Myocyte (in vitro differentiated cells): Measurements from ENCODE around the gene OR51E2. TPM values are rescaled to one million over a fixed set of nuclear protein-coding genes. Genes with fewer than 3 reads are reported as not detected.
"Not testable (repeated sequence)": the region's sequence is repeated elsewhere in the genome, so short reads cannot be mapped to it uniquely, and the experiment has no call there.

Experiments
- DNase-seq: peaks from one replicate; pipeline ENCODE4 v3.0.0-alpha.2; 2012; ENCODE audit warnings: low read depth
- polyA plus RNA-seq: library from polyadenylated mRNA; unstranded; fragments of >200 nt; gene quantifications from one replicate; pipeline ENCODE4 v1.2.1, GENCODE V29; 2012; ENCODE audit warnings: missing spikeins
- total RNA-seq: library from RNA; depleted of rRNA; stranded (reverse); fragments of >200 nt; gene quantifications from 2 replicates; pipeline ENCODE4 v1.2.3, GENCODE V29; 2014

OR51E2 gene
- not detected in 2 replicates for total RNA-seq
- polyA plus RNA-seq, result not detected

GRCh38 chr11:4697585-4697984, at the start of gene OR51E2:
Gene OR51E2 (minus strand): TSS chr11:4697853. CDS start chr11:4682711, 15,142 bp downstream.
- DNase-seq, result peak; percentile 14

- DNase-seq, result no peak
Measured at GRCh38 chr11:4740735-4741134, 43.1 kb upstream of the OR51E2 start.

GRCh38 chr11:4727171-4727570, 29.5 kb upstream of the OR51E2 start:
- DNase-seq, result no peak

GRCh38 chr11:4722616-4723534, 25.2 kb upstream of the OR51E2 start:
- not testable (repeated sequence) for DNase-seq

GRCh38 chr11:4714300-4714699, 16.6 kb upstream of the OR51E2 start:
- no peak for DNase-seq

- no peak for DNase-seq
Measured at GRCh38 chr11:4713241-4713640, 15.6 kb upstream of the OR51E2 start.

- DNase-seq, result no peak
Measured at GRCh38 chr11:4704790-4705334, 7.2 kb upstream of the OR51E2 start.

- peak; percentile 57 for DNase-seq
Measured at GRCh38 chr11:4704054-4704789, 6.6 kb upstream of the OR51E2 start, which contains the start of gene MMP26. Gene MMP26 (plus strand): TSS chr11:4704784.

GRCh38 chr11:4700436-4700820, 2.8 kb upstream of the OR51E2 start:
- no peak for DNase-seq

- no peak for DNase-seq
Measured at GRCh38 chr11:4699697-4700435, 2.2 kb upstream of the OR51E2 start.

GRCh38 chr11:4695442-4695841, 2.2 kb downstream of the OR51E2 start:
- no peak for DNase-seq

GRCh38 chr11:4684631-4685285, 12.9 kb downstream of the OR51E2 start:
- no peak for DNase-seq

- no peak for DNase-seq
Measured at GRCh38 chr11:4682623-4683419, 14.8 kb downstream of the OR51E2 start.

GRCh38 chr11:4680341-4680740, 17.3 kb downstream of the OR51E2 start:
- no peak for DNase-seq

- no peak for DNase-seq
Measured at GRCh38 chr11:4677948-4678347, 19.7 kb downstream of the OR51E2 start.

GRCh38 chr11:4673781-4674180, 23.9 kb downstream of the OR51E2 start:
- DNase-seq, result peak; percentile 4

GRCh38 chr11:4672470-4672869, 25.2 kb downstream of the OR51E2 start:
- peak; percentile 43 for DNase-seq

GRCh38 chr11:4671741-4672140, 25.9 kb downstream of the OR51E2 start:
- DNase-seq, result no peak

- no peak for DNase-seq
Measured at GRCh38 chr11:4665424-4665823, 32.2 kb downstream of the OR51E2 start.

- DNase-seq, result no peak
Measured at GRCh38 chr11:4664786-4665185, 32.9 kb downstream of the OR51E2 start.
